ENCODE results near the gene LZTR1.

Gene LZTR1

DNA sequence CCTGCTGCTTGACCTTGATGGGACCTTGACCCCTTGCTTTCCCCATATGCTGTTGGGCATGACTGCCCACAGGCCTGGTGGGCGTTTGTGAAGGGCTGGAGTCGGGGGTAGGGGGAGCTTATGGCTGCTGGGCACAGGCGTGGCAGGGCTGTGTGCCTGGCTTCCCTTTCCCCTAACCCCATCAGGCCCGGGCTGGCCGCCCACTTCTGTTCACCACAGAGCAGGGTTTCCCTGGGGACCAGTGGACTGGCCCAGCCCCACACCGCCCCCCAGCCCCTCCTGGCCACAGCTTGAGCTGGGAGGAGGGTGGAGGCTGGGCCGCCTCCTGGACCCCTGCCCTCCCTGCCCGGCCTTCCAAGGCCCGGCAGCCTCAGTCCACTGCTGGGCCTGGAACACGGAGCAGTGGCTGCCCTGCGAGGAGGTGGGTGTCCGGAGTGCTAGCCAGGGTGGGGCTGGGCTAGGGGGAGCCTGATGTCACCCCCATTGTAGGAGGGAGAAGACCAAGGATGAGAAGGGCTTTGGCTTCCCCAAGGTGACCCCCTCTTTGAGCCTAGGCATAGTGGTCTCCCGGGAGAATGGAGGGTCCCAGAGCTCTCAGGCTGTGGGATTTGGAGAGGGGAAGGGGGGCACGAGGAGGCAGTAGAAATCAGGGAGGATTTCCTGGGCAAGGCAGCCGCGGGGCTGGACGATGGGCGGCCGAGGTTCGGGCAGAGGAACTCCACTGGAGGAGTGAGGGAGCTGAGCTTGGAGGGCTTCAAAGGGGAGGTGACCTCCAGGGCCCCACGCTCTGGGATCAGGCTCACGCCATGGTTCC lies 15.0 kb upstream of the LZTR1 start, which contains the start of gene AIFM3:
Gene AIFM3, plus strand, starts transcription at position 373 of the 814 bp plus-strand sequence. CDS start 690 bp downstream, outside the sequence.
- DNase-seq: no peak

DNA sequence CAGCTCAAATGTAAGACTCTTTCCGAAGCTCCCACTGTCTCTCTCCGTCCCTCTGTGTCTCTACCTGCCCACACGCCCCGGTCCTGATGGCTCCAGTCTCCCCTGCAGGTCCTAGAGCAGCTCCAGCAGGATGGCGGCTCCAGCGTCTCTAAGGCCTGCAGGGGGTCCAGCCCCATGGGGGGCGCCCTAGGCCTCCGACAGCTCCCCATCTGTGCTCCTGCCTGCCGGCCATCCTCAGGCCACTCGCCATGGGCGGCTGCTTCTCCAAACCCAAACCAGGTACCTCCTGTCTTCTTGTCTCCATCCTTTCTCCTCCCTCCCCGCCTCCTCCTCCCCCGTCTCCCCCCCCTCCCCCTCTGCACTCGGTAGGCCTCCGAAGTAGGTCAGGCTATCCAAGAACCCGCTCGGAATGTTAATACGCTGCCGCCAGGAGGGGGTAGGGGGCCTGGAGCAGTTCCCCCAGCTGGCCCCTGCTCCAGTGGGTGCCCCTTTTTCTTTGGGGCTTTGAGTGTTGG lies 14.3 kb upstream of the LZTR1 start:
- no peak for DNase-seq

GRCh38 chr22:20968281-20968977 lies 13.7 kb upstream of the LZTR1 start:
- peak in 1 of 2 donors; percentile 26 for DNase-seq

DNA sequence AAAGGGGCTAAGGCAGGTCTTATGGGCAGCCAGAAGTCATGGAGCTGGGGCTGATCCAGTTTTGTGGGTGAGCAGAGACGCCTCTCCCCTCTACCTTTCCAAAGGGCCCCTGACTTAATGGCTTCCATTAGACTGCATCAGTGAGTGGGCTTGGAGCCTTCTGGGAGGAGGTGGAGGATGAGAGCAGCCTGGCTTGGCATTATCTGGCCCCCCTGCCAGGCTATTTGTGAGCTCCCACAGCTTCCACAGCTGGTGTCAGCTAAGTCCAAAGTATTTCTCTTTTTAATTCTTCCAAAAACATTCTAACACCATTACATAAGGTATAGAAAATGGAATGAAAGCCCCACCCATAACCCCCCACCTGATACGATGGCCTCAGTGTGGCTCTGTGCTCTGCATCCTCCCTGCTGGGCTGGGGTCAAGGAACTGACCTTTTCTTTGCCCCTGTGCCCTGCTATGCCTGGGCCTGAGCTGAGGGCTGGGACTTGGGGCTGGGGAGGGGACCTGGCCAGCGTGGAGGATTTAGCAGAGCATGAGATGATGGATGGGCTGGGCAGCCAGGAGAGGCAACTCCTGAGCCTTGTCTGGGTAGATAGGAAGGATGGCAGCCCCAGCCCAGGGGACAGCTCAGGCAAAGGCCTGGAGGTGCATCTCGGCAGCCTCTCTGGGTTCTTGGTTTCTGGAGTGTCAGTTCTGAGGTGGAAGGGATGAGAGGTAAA lies 11.0 kb upstream of the LZTR1 start:
- DNase-seq: no peak

GRCh38 chr22:20972014-20972694 lies 9.9 kb upstream of the LZTR1 start:
- DNase-seq: peak in 1 of 2 donors; percentile 22

DNA sequence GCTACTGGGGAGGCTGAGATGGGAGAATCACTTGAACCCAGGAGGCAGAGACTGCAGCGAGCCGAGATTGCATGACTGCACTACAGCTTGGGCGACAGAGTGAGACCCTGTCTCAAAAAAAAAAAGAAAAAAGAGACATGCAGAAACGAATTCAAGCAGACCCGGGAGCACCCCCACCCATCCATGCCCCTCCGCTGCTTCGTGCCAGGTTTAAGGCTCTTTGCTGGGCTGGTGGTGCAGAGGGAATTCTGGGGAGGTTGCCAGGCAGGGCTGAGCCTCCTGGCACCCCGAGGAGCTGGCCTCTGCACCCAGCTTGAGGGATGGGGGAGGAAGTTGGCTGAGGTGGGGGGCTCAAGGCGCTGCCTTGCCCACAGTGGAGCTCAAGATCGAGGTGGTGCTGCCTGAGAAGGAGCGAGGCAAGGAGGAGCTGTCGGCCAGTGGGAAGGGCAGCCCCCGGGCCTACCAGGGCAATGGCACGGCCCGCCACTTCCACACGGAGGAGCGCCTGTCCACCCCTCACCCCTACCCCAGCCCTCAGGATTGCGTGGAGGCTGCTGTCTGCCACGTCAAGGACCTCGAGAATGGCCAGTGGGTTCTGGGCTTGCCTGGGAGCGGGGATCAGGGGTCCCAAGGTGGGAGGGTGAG lies 9.0 kb upstream of the LZTR1 start:
- no peak for DNase-seq

GRCh38 chr22:20973634-20974286 lies 8.3 kb upstream of the LZTR1 start:
- DNase-seq: no peak

GRCh38 chr22:20974336-20974955 lies 7.7 kb upstream of the LZTR1 start:
- DNase-seq: no peak

DNA sequence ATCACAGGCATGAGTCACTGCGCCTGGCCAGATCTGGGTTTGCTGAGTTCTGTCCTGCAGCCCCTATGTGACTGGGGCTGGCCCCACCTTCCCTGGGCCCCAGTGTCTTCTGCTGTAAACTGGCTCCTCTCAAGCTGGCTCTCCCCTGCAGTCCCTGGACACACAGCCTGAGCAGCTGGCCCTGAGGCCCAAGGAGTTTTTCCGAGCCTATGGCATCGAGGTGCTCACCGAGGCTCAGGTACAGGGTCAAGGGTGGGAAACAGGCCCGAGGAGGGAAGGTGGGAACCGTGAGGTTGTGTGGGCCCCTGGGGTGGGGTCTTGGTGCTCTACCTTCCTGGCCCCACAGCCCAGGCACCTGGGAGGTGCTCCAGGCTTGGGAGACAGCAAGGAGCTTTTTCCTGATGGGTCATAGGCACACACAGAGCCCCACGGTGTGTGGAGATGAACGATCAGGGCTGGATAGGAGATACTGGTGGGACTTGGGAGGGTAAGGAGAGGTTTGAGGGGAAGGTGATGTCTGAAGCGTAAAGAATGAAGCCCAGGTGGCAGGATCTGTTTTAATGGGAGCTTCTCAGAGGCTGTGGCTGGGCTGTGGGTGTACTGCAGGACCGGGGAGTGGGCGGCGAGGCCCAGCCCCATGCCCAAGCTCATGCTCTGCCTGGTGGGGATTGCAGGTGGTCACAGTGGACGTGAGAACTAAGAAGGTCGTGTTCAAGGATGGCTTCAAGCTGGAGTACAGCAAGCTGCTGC lies 6.4 kb upstream of the LZTR1 start:
- DNase-seq: no peak

GRCh38 chr22:20976291-20976877 lies 5.7 kb upstream of the LZTR1 start:
- no peak for DNase-seq

GRCh38 chr22:20977019-20977418 lies 5.1 kb upstream of the LZTR1 start:
- no peak for DNase-seq

GRCh38 chr22:20977516-20978170 lies 4.5 kb upstream of the LZTR1 start:
- DNase-seq: no peak

- no peak for DNase-seq
These were observed 3.7 kb upstream of the LZTR1 start for GRCh38 chr22:20978419-20978818.

- DNase-seq: peak; percentile 67 to 87
These were observed 2.8 kb upstream of the LZTR1 start for GRCh38 chr22:20979243-20979809.

GRCh38 chr22:20979940-20980453 lies 2.1 kb upstream of the LZTR1 start:
- no peak for DNase-seq

- DNase-seq: no peak
These were observed 1.6 kb upstream of the LZTR1 start for GRCh38 chr22:20980523-20980922.

DNA sequence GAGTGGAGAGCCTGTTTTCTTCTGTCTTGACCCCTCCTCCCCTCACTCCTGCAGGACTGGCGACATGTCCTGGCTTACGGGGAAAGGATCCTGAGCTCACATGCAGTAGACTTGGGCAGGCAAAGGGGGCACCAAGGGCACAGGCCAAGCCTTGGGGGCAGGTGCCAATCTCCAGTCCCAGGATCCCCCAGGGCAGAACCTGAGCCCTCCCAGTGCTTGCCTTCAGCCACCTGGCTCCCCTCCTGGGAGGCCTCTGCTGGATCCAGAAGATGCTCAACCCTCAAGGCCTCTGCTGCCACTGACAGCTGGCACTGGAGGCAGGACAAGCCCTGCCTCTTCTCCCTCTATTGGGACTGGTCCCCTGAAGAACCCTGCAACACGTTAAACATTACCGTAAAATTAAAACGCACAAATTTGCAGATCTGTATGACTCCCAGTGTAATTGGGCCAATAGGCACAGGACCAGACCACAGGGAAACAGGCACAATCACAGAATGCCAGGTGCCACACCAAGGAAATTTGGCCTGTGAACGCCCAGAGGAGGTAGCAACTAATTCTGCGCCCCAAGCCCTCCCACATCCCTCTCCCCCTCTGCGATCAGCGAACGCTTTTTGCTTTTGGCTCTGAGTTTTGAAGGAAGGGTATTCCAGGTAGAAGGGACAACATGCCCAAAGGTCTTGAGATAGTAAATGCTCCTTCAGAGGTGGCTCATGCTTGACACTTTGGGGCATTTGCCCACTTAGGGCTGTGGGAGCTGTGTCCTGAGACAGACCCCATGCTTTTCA lies 967 bp upstream of the LZTR1 start:
- DNase-seq: no peak

GRCh38 chr22:20982563-20982882 lies 426 bp downstream of the LZTR1 start:
- DNase-seq: no peak
